CD4-positive, alpha-beta T cell (primary cell): ENCODE measurements around the gene NDRG4. TPM values are rescaled to one million over a fixed set of nuclear protein-coding genes. Genes with fewer than 3 reads are reported as not detected.

Experiments used
- ATAC-seq: fragments of 200-7000 bp; cut with Tn5 transposase; one replicate; pipeline ENCODE4 v1.10.0; 2022; ENCODE audit warnings: mild to moderate bottlenecking; ENCODE audit not compliant: poor library complexity
- CTCF ChIA-PET: fragments of 350-600 bp; sonication (Branson Sonifier 250); formaldehyde crosslinking; loops from one replicate; lab custom pipeline; 2021; ENCODE audit warnings: antibody characterized with exemption, inconsistent platforms; lab: Charles Lee
- POLR2A ChIA-PET: fragments of 350-600 bp; sonication (Branson Sonifier 250); formaldehyde crosslinking; loops from one replicate; lab custom pipeline; 2021; ENCODE audit warnings: antibody characterized with exemption, inconsistent platforms; lab: Charles Lee
- DNase-seq, 14 experiments: peaks; one replicate each; pipeline ENCODE4 v3.0.0-alpha.2; 2013 to 2020; ENCODE audit warnings: mixed read lengths in 2 of 14
- H3K27ac ChIP-seq, 2 donors: one replicate each; pipeline versions ENCODE4 v1.5.1 to v1.7.0; 2013; ENCODE audit warnings: low read length in 2 of 2, low read depth in 1 of 2, mild to moderate bottlenecking in 1 of 2
- H3K27me3 ChIP-seq, 2 experiments: 1 replicate in 1 of 2; 2 replicates in 1 of 2; pipeline versions ENCODE4 v1.6.1 to v1.7.0; 2013; ENCODE audit warnings: low read length in 2 of 2, control low read depth in 1 of 2, mild to moderate bottlenecking in 1 of 2, moderate library complexity in 1 of 2; ENCODE audit not compliant: insufficient read depth in 2 of 2, control insufficient read depth in 1 of 2
- H3K36me3 ChIP-seq: one replicate; pipeline ENCODE4 v1.6.1; 2013; ENCODE audit warnings: low read length, control low read depth; ENCODE audit not compliant: insufficient read depth
- H3K4me1 ChIP-seq: one replicate; pipeline ENCODE4 v1.6.1; 2013; ENCODE audit warnings: low read length, control low read depth; ENCODE audit not compliant: insufficient read depth
- H3K4me3 ChIP-seq: one replicate; pipeline ENCODE4 v1.5.1; 2013; ENCODE audit warnings: mild to moderate bottlenecking, low read length, moderate library complexity
- H3K9me3 ChIP-seq, 2 experiments: 1 replicate in 1 of 2; 2 replicates in 1 of 2; pipeline versions ENCODE4 v1.6.1 to v1.7.0; 2013; ENCODE audit warnings: low read length in 2 of 2, mild to moderate bottlenecking in 2 of 2, control low read depth in 1 of 2, moderate library complexity in 1 of 2; ENCODE audit not compliant: control insufficient read depth in 1 of 2, insufficient read depth in 1 of 2
- H3K27ac Mint-ChIP-seq: one replicate; pipeline ENCODE4 v1.8.0; 2020; ENCODE audit warnings: mixed read lengths
- H3K27me3 Mint-ChIP-seq: one replicate; pipeline ENCODE4 v1.8.0; 2021; ENCODE audit warnings: mixed read lengths
- H3K36me3 Mint-ChIP-seq: one replicate; pipeline ENCODE4 v1.8.0; 2021; ENCODE audit warnings: low read depth, mixed read lengths
- H3K4me1 Mint-ChIP-seq: one replicate; pipeline ENCODE4 v1.8.0; 2021; ENCODE audit warnings: low read depth, mixed read lengths
- H3K4me3 Mint-ChIP-seq: one replicate; pipeline ENCODE4 v1.8.0; 2020; ENCODE audit warnings: mild to moderate bottlenecking, mixed read lengths
- H3K9me3 Mint-ChIP-seq: one replicate; pipeline ENCODE4 v1.8.0; 2020; ENCODE audit warnings: mixed read lengths
- intact Hi-C, 2 experiments: fragments of 100-400 bp; cut with DNase I in 1 of 2; cut with micrococcal nuclease in 1 of 2; formaldehyde crosslinking; loops; one replicate each; pipeline versions ENCODE4 v1.15.1 to v1.9.0; 2023 to 2025; cut with DNase I, micrococcal nuclease
- total RNA-seq, 174 experiments: library from RNA in 2 of 174; stranded (reverse) in 2 of 174; gene quantifications; one replicate each; pipeline ENCODE4 v1.2.3 and lab custom pipeline; 2021 to 2026
- TF ChIP-seq, protein P1 (sequence below): fragments of 200-600 bp; IDR thresholded peaks from one replicate; pipeline ENCODE4 v1.8.0; 2022; ENCODE audit warnings: antibody characterized with exemption, mild to moderate bottlenecking

The NDRG4 gene
- total RNA-seq, 2 experiments from 2014 or later: 2.8 to 3.2 TPM

DNA sequence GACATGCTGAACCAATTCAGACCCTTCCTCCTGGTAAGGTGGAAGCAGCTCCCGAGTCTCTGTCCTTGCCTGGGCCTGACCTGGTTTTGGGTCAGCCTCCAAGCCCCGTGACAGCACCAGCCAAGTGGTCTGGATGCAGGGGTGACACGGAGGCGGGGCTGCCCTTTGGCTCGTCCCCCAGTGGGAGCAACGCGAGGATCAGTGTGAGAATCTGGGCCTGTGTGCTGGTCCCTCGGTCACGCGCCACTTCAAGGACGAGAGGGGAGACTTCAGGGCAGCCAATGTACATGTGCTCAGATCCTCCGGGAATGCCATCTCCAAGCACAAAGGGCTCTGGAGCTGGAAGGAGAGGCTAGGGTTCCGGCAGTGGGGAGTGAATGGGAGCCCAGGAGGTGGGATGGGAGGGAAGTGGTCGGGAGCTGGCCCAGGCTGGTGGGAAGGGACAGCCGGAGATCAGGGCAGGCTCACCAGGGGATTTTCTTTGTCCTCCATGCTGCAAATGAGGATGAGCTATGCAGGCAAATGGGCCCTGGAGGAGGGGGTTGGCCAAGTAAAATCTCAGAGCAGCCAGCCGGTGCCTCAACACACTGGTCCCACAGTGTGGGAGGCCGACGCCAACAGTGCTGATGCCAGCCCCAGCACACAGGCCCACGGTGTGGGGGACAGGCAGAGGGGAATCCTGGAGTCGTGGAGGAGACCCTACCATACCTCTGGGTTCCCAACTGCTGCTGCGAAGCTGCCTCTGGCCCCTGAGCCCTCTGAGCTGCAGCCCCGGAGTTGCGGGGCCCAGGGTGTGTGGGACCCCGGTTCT lies 4.2 kb upstream of the NDRG4 start:
- Histone ChIP-seq H3K4me1 (peaks cover 17% of the 10 kb centered on the region), H3K36me3 (no peaks in the 10 kb centered on the region), H3K27me3 (peaks cover 0 to 2% of the 10 kb centered on the region in 2 experiments), H3K27ac (no peak overlapping the region), H3K4me3 (no peak overlapping the region), H3K9me3 (no peaks in the 10 kb centered on the region)
- Mint-ChIP-seq H3K4me1 (peaks cover 11% of the 10 kb centered on the region), H3K27me3 (peaks cover 5% of the 10 kb centered on the region), H3K36me3 (no peaks in the 10 kb centered on the region), H3K4me3 (peak overlapping the region; percentile 11), H3K27ac (peak overlapping the region; percentile 65), H3K9me3 (no peaks in the 10 kb centered on the region)
- intact Hi-C loops: no loop called here
- ATAC-seq (no peak), DNase-seq (peak in 2 of 14 experiments; percentile 21 to 26)
- CTCF ChIA-PET: interaction anchor here (0.7 kb wide), 1 partner anchor 159 kb away, joined by 3 read pairs; no protein-coding TSS in a partner anchor
- POLR2A ChIA-PET: no interaction called here
- TF ChIP-seq, protein P1, sequence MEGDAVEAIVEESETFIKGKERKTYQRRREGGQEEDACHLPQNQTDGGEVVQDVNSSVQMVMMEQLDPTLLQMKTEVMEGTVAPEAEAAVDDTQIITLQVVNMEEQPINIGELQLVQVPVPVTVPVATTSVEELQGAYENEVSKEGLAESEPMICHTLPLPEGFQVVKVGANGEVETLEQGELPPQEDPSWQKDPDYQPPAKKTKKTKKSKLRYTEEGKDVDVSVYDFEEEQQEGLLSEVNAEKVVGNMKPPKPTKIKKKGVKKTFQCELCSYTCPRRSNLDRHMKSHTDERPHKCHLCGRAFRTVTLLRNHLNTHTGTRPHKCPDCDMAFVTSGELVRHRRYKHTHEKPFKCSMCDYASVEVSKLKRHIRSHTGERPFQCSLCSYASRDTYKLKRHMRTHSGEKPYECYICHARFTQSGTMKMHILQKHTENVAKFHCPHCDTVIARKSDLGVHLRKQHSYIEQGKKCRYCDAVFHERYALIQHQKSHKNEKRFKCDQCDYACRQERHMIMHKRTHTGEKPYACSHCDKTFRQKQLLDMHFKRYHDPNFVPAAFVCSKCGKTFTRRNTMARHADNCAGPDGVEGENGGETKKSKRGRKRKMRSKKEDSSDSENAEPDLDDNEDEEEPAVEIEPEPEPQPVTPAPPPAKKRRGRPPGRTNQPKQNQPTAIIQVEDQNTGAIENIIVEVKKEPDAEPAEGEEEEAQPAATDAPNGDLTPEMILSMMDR: no peak

DNA sequence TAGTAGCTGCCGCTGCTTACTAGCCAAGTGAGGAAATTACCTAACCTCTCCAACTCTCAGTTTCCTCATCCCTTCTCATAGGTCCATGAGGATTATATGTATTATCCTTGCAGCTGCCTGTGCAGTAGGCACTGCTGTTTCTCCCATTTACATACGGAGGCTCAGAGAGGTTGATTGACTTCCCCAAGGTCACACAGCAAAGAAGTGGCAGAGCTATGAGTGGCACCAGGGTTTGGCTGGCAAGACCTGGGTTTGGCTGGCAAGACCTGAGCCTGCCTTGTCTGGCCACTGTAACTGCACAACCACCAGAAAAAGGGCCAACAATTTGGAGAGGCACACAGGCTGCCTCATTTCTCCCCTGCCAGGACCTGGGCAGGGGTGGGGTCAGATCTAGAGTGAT lies 2.5 kb upstream of the NDRG4 start:
- TF ChIP-seq, protein P1: no peak
- Mint-ChIP-seq H3K9me3 (no peaks in the 10 kb centered on the region), H3K4me3 (peak overlapping the region; percentile 39), H3K4me1 (peaks cover 17% of the 10 kb centered on the region), H3K27me3 (peaks cover 10% of the 10 kb centered on the region), H3K27ac (no peak overlapping the region), H3K36me3 (no peaks in the 10 kb centered on the region)
- H3K27ac ChIP-seq: no peak overlapping the region
- H3K4me1 ChIP-seq: peaks cover 33% of the 10 kb centered on the region
- intact Hi-C loops: no loop called here
- DNase-seq (no peak), ATAC-seq (no peak)
- ChIA-PET POLR2A (no interaction called here), CTCF (interaction anchor here (1.4 kb wide), 1 partner anchor 10 kb away, joined by 5 read pairs; no protein-coding TSS in a partner anchor)
- no peak overlapping the region for H3K4me3 ChIP-seq
- H3K36me3 ChIP-seq: no peaks in the 10 kb centered on the region
- peaks cover 0 to 10% of the 10 kb centered on the region in 2 experiments for H3K9me3 ChIP-seq
- peaks cover 0 to 8% of the 10 kb centered on the region in 2 experiments for H3K27me3 ChIP-seq

DNA sequence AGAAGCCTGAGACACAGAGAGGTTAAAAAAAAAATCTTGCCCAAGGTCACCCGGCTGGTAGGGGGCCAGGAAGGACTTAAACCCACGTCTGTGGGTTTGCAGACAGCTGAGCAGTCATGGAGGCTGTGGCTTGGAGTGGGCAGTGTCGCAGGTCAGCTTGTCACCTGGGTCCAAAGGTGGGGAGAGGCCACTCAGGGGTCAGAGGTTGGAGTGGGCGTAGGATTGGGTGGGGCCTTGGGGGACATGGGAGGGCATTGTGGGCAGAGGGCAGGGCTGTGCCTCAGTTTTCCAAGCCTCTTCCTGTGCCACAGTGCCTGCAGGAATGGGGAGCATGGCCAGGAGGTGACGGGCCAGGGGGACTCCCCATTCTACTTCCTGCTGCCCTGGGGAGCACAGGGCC lies 2.0 kb upstream of the NDRG4 start:
- CTCF ChIA-PET: interaction anchor here (1.4 kb wide), 1 partner anchor 10 kb away, joined by 5 read pairs; no protein-coding TSS in a partner anchor
- H3K36me3 Mint-ChIP-seq: no peaks in the 10 kb centered on the region
- POLR2A ChIA-PET: no interaction called here
- ATAC-seq (no peak), DNase-seq (peak in 1 of 14 experiments; percentile 26)
- H3K27me3 Mint-ChIP-seq: peaks cover 10% of the 10 kb centered on the region
- Histone ChIP-seq H3K9me3 (peaks cover 0 to 10% of the 10 kb centered on the region in 2 experiments), H3K27ac (no peak overlapping the region), H3K27me3 (peaks cover 0 to 8% of the 10 kb centered on the region in 2 experiments), H3K4me1 (peaks cover 33% of the 10 kb centered on the region), H3K36me3 (no peaks in the 10 kb centered on the region), H3K4me3 (no peak overlapping the region)
- intact Hi-C loops: no loop called here
- TF ChIP-seq, protein P1: no peak
- H3K4me1 Mint-ChIP-seq: peaks cover 17% of the 10 kb centered on the region
- no peaks in the 10 kb centered on the region for H3K9me3 Mint-ChIP-seq
- no peak overlapping the region for H3K27ac Mint-ChIP-seq
- H3K4me3 Mint-ChIP-seq: peak overlapping the region; percentile 39
